Stimulated activated memory B cell treated with anti-CD40 and anti-IgM and Interleukin-4, amounts not matched to agents 10 μg/mL and 1 μg/mL and 100 μg/mL, for 72 hours (primary cell): ENCODE results near the gene PADI3.

Source experiments
- ATAC-seq: fragments of 150-1000 bp; cut with Tn5 transposase; 2 replicates; pipeline ENCODE4 v1.10.0; 2021
- H3K27ac Mint-ChIP-seq: one replicate; pipeline ENCODE4 v1.8.0; 2022; ENCODE audit warnings: mild to moderate bottlenecking, mixed read lengths
- H3K27me3 Mint-ChIP-seq: one replicate; pipeline ENCODE4 v1.8.0; 2022; ENCODE audit warnings: mixed read lengths
- H3K36me3 Mint-ChIP-seq: one replicate; pipeline ENCODE4 v1.8.0; 2022; ENCODE audit warnings: mixed read lengths
- H3K4me1 Mint-ChIP-seq: one replicate; pipeline ENCODE4 v1.8.0; 2022; ENCODE audit warnings: mixed read lengths
- H3K4me3 Mint-ChIP-seq: one replicate; pipeline ENCODE4 v1.8.0; 2022; ENCODE audit warnings: mild to moderate bottlenecking, moderate library complexity, mixed read lengths
- H3K9me3 Mint-ChIP-seq: one replicate; pipeline ENCODE4 v1.8.0; 2022; ENCODE audit warnings: mixed read lengths

PADI3 gene

GRCh38 chr1:17212009-17212408 lies 36.9 kb upstream of the PADI3 start:
- Mint-ChIP-seq H3K36me3 (no peaks in the 10 kb centered on the region), H3K4me3 (no peak overlapping the region), H3K9me3 (no peaks in the 10 kb centered on the region), H3K4me1 (peaks cover 71% of the 10 kb centered on the region), H3K27ac (no peak overlapping the region), H3K27me3 (peaks cover 43% of the 10 kb centered on the region)
- no peak for ATAC-seq

- Mint-ChIP-seq H3K27me3 (peaks cover 43% of the 10 kb centered on the region), H3K36me3 (no peaks in the 10 kb centered on the region), H3K4me1 (peaks cover 66% of the 10 kb centered on the region), H3K4me3 (peak overlapping the region; percentile 13), H3K27ac (no peak overlapping the region), H3K9me3 (no peaks in the 10 kb centered on the region)
- no peak for ATAC-seq
These were observed 36.3 kb upstream of the PADI3 start for GRCh38 chr1:17212487-17213121.

GRCh38 chr1:17213148-17213781 lies 35.6 kb upstream of the PADI3 start:
- Mint-ChIP-seq H3K36me3 (no peaks in the 10 kb centered on the region), H3K9me3 (no peaks in the 10 kb centered on the region), H3K4me1 (peaks cover 59% of the 10 kb centered on the region), H3K4me3 (no peak overlapping the region), H3K27ac (no peak overlapping the region), H3K27me3 (peaks cover 43% of the 10 kb centered on the region)
- no peak for ATAC-seq

GRCh38 chr1:17213782-17214148 lies 35.1 kb upstream of the PADI3 start:
- no peaks in the 10 kb centered on the region for H3K36me3 Mint-ChIP-seq
- ATAC-seq: no peak
- no peak overlapping the region for H3K4me3 Mint-ChIP-seq
- no peaks in the 10 kb centered on the region for H3K9me3 Mint-ChIP-seq
- H3K4me1 Mint-ChIP-seq: peaks cover 54% of the 10 kb centered on the region
- H3K27ac Mint-ChIP-seq: no peak overlapping the region
- H3K27me3 Mint-ChIP-seq: peaks cover 43% of the 10 kb centered on the region

GRCh38 chr1:17214876-17215544 lies 33.9 kb upstream of the PADI3 start:
- Mint-ChIP-seq H3K4me3 (no peak overlapping the region), H3K27ac (no peak overlapping the region), H3K4me1 (peaks cover 44% of the 10 kb centered on the region), H3K9me3 (no peaks in the 10 kb centered on the region), H3K27me3 (peaks cover 43% of the 10 kb centered on the region), H3K36me3 (no peaks in the 10 kb centered on the region)
- peak; percentile 52 for ATAC-seq

GRCh38 chr1:17215545-17215890 lies 33.4 kb upstream of the PADI3 start:
- H3K27me3 Mint-ChIP-seq: peaks cover 43% of the 10 kb centered on the region
- H3K4me1 Mint-ChIP-seq: peaks cover 41% of the 10 kb centered on the region
- H3K9me3 Mint-ChIP-seq: no peaks in the 10 kb centered on the region
- H3K27ac Mint-ChIP-seq: no peak overlapping the region
- no peak for ATAC-seq
- no peaks in the 10 kb centered on the region for H3K36me3 Mint-ChIP-seq
- H3K4me3 Mint-ChIP-seq: no peak overlapping the region

- Mint-ChIP-seq H3K4me1 (peaks cover 38% of the 10 kb centered on the region), H3K9me3 (no peaks in the 10 kb centered on the region), H3K27ac (no peak overlapping the region), H3K36me3 (no peaks in the 10 kb centered on the region), H3K4me3 (no peak overlapping the region), H3K27me3 (peaks cover 43% of the 10 kb centered on the region)
- no peak for ATAC-seq
These were observed 32.8 kb upstream of the PADI3 start for GRCh38 chr1:17216078-17216477.

- peaks cover 33% of the 10 kb centered on the region for H3K4me1 Mint-ChIP-seq
- H3K9me3 Mint-ChIP-seq: no peaks in the 10 kb centered on the region
- no peak overlapping the region for H3K27ac Mint-ChIP-seq
- H3K27me3 Mint-ChIP-seq: peaks cover 45% of the 10 kb centered on the region
- H3K36me3 Mint-ChIP-seq: no peaks in the 10 kb centered on the region
- no peak for ATAC-seq
- no peak overlapping the region for H3K4me3 Mint-ChIP-seq
These were observed 31.3 kb upstream of the PADI3 start for GRCh38 chr1:17217607-17218006.

GRCh38 chr1:17218939-17219338 lies 30.0 kb upstream of the PADI3 start:
- H3K27ac Mint-ChIP-seq: no peak overlapping the region
- H3K4me3 Mint-ChIP-seq: no peak overlapping the region

GRCh38 chr1:17220287-17220686 lies 28.6 kb upstream of the PADI3 start:
- Mint-ChIP-seq H3K4me3 (no peak overlapping the region), H3K4me1 (peaks cover 6% of the 10 kb centered on the region), H3K9me3 (no peaks in the 10 kb centered on the region)

More at GRCh38 chr1:17218939-17219338, 30.0 kb upstream of the PADI3 start:
- Mint-ChIP-seq H3K4me1 (peaks cover 19% of the 10 kb centered on the region), H3K27me3 (peaks cover 40% of the 10 kb centered on the region), H3K36me3 (no peaks in the 10 kb centered on the region), H3K9me3 (no peaks in the 10 kb centered on the region)
- ATAC-seq: no peak

GRCh38 chr1:17222557-17222956 lies 26.3 kb upstream of the PADI3 start:
- Mint-ChIP-seq H3K27ac (no peak overlapping the region), H3K9me3 (no peaks in the 10 kb centered on the region), H3K27me3 (peaks cover 13% of the 10 kb centered on the region), H3K4me3 (no peak overlapping the region), H3K4me1 (no peaks in the 10 kb centered on the region), H3K36me3 (no peaks in the 10 kb centered on the region)
- no peak for ATAC-seq

More at GRCh38 chr1:17220287-17220686, 28.6 kb upstream of the PADI3 start:
- H3K27ac Mint-ChIP-seq: no peak overlapping the region
- no peaks in the 10 kb centered on the region for H3K36me3 Mint-ChIP-seq
- peaks cover 27% of the 10 kb centered on the region for H3K27me3 Mint-ChIP-seq
- ATAC-seq: no peak

GRCh38 chr1:17224434-17224833 lies 24.5 kb upstream of the PADI3 start:
- H3K36me3 Mint-ChIP-seq: no peaks in the 10 kb centered on the region
- H3K27me3 Mint-ChIP-seq: peaks cover 13% of the 10 kb centered on the region
- no peaks in the 10 kb centered on the region for H3K9me3 Mint-ChIP-seq
- no peak overlapping the region for H3K4me3 Mint-ChIP-seq
- no peaks in the 10 kb centered on the region for H3K4me1 Mint-ChIP-seq
- no peak overlapping the region for H3K27ac Mint-ChIP-seq
- no peak for ATAC-seq

- H3K4me3 Mint-ChIP-seq: no peak overlapping the region
- H3K36me3 Mint-ChIP-seq: no peaks in the 10 kb centered on the region
- H3K9me3 Mint-ChIP-seq: no peaks in the 10 kb centered on the region
- H3K27ac Mint-ChIP-seq: no peak overlapping the region
- no peaks in the 10 kb centered on the region for H3K4me1 Mint-ChIP-seq
- ATAC-seq: no peak
- H3K27me3 Mint-ChIP-seq: peaks cover 13% of the 10 kb centered on the region
These were observed 23.8 kb upstream of the PADI3 start for GRCh38 chr1:17225140-17225539.

- H3K4me3 Mint-ChIP-seq: no peak overlapping the region
- ATAC-seq: no peak
These were observed 21.5 kb upstream of the PADI3 start for GRCh38 chr1:17227358-17227915.

GRCh38 chr1:17228619-17229018 lies 20.3 kb upstream of the PADI3 start:
- Mint-ChIP-seq H3K4me3 (no peak overlapping the region), H3K27me3 (no peaks in the 10 kb centered on the region), H3K9me3 (no peaks in the 10 kb centered on the region), H3K36me3 (no peaks in the 10 kb centered on the region), H3K27ac (no peak overlapping the region), H3K4me1 (peaks cover 12% of the 10 kb centered on the region)
- ATAC-seq: peak; percentile 21

More at GRCh38 chr1:17227358-17227915, 21.5 kb upstream of the PADI3 start:
- H3K9me3 Mint-ChIP-seq: no peaks in the 10 kb centered on the region
- H3K27ac Mint-ChIP-seq: no peak overlapping the region
- H3K27me3 Mint-ChIP-seq: peaks cover 10% of the 10 kb centered on the region
- H3K4me1 Mint-ChIP-seq: peaks cover 7% of the 10 kb centered on the region
- no peaks in the 10 kb centered on the region for H3K36me3 Mint-ChIP-seq

GRCh38 chr1:17229379-17229778 lies 19.5 kb upstream of the PADI3 start:
- Mint-ChIP-seq H3K4me3 (no peak overlapping the region), H3K4me1 (peaks cover 15% of the 10 kb centered on the region), H3K27ac (no peak overlapping the region), H3K9me3 (no peaks in the 10 kb centered on the region), H3K36me3 (no peaks in the 10 kb centered on the region), H3K27me3 (no peaks in the 10 kb centered on the region)
- no peak for ATAC-seq
